Measurements from ENCODE around the gene CNBP.
A peak's percentile ranks its signal among the peaks of the same experiment; 100 is the strongest.
"Not testable (repeated sequence)": the region's sequence is repeated elsewhere in the genome, so short reads cannot be mapped to it uniquely, and the experiment has no call there.

Gene CNBP

GRCh38 chr3:129184784-129185542 is 1.3 kb upstream of the CNBP start:
- not testable (repeated sequence) for DNase-seq

- peak; percentile 59 for DNase-seq
These were observed 631 bp upstream of the CNBP start for GRCh38 chr3:129184396-129184657.

DNA sequence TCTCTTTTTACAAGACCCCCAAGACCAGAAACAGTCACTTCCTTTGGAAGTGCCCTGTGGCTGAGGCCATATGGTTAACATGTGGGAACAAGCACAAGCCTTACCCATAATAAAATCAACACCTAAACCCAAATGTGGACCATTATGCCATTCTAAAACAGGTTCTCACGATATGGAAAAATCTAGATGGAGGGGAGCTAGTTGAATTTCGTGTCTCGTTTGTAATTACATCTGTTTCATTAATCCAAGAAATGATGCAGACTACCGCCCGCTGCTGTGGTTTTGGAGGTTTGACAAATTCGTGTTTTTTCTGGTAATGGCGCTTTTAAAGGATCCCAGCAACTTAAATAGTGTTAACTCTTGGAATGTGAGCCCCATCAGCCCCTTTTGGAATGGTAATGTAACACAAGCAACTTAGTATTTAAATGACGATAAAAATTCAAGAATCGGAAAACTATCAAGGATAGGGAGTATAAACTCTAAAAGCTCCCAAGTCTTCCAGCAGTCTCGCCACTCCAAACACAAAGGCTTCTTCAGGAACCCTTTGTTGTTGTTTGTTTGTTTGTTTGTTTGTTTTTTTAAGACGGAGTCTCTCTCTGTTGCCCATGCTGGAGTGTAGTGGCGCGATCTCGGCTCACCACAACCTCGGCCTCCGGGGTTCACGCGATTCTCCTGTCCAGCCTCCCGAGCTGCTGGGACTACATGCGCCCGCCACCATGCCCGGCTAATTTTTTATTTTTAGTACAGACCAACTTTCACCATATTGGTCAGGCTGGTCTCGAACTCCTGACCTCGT is 1.1 kb downstream of the CNBP start:
- DNase-seq: peak; percentile 70

- DNase-seq: peak; percentile 26
These were observed 1.9 kb downstream of the CNBP start for GRCh38 chr3:129181819-129182218.

DNA sequence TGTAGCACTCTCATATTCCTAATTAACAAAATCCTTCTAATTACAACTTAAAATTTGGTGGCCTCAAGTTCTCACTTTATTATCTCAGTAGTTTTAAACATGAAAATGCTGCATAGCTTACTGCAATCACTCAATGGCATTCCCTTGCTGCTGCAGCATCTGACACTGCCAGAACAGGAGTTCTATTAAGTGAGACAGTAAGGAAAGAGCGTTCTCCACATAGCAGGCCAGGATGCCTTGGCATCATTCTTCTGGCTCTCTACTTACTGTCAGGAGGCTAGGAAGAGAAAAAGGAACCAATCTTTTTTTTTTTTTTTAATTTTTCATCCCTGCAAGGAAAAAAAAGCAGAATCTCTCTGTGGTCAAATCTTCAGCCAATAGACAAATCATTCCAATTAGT is 3.2 kb downstream of the CNBP start:
- DNase-seq: no peak

- DNase-seq: no peak
These were observed 7.6 kb downstream of the CNBP start for GRCh38 chr3:129176051-129176450.

DNA sequence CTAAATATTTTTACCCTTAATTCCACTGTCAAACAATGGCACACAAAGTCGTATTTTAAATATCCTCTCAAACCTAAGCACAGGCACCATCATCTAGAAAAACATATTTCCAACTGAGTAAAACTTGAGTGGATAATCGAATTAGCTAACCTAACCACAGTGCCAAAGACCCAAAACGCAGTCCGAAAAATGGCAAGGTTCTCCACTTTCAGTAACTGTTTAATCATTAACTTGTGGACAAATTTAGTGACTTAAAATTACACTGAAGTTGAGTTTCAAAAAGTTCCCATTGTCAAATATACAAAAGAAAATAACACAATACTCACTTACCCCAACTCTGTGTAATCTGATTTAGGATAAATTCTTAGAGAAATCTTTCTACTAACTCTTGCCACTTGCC is 10.0 kb downstream of the CNBP start:
- no peak for DNase-seq

- DNase-seq: no peak
These were observed 10.5 kb downstream of the CNBP start for GRCh38 chr3:129173206-129173605.

- no peak for DNase-seq
These were observed 16.9 kb downstream of the CNBP start for GRCh38 chr3:129166579-129167332.

GRCh38 chr3:129165594-129165993 is 18.1 kb downstream of the CNBP start:
- DNase-seq: not testable (repeated sequence)

- no peak for DNase-seq
These were observed 19.2 kb downstream of the CNBP start for GRCh38 chr3:129164500-129164899.

DNA sequence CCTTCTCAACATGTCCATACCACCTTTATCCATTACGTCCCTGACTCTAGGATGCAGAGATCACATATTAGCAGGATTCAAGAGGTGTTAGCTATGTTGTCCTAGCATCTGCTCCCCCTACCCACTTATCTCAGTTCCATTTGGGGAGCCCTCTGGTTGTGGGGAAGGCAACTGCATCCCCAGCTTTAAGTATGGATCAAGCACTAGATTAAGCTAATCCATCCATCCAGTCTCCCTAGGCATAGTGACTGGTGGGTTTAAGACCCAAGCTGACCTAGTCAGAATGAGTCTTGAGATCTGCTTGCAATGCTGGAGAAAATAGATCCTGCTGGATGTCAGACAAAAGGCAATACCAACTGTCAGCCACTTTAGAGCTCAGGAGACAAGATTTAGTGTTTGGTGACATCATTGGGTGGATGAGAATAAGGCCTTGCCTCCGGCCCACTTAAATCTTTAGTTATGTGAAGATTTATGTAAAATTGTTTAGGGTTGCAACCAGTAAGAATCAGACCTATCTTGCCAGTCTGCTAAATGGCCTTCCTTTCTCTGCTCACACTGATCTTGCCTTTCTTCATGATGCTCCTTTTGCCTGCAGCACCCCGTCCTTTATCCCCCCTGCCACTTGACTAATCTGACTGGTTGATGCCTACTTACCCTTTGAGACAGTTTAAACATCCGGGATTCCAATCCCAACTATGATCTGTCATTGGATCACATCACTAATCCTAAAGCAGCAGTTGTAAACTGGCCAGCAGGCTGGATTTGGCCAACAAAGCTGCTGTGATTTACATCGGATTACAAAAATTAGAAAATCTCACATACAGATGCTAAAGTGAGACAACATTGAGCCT is 20.7 kb downstream of the CNBP start:
- DNase-seq: no peak

GRCh38 chr3:129161860-129162271 is 21.8 kb downstream of the CNBP start:
- DNase-seq: no peak

DNA sequence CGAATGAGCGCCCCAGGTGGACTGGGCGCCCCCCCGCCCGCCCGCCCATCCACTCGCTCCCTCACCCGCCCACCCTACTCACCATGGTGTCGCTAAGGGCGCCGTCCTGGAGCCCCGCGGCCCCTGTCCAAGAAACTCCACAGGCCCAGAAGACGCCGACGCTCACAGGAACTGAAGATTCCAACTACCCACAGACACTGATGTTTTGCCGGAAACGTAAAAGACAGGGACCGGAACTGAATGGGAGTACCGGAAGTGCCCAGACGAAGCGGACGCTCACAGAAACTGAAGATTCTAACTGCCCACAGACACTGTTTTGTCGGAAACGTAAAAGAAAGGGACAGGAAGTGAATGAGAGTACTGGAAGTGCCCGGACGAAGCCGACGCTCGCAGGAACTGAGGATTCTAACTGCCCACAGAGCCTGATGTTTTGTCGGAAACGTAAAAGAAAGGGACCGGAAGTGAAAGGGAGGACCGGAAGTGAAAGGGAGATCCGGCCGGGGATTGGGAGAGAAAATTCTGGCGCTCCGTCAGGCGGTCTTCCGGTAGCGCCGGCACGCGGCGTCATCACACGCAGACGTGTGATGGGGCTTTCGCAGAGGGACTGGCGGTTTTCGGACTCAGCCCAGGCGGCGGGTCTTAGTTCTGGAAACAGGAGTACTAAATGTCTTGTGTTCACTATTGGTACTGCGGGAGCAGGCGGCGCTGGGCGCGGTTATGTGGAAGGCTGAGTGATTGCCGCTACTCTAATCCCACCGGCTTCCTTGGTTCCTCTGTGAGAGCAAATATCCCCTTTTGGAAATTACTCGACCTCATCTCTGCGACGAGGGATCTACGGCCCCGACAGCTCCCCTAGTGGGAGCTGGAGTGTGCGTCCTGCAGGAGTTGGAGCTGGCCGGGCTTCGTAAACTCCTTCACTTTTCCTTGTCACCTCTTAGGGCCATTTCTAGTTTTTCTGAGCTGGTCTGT is 22.5 kb downstream of the CNBP start, which contains the start of gene ISY1:
Gene ISY1 (minus strand): TSS at position 173 of the 969 bp plus-strand sequence. CDS start 88 bp downstream, at position 85.
- DNase-seq: peak; percentile 98

GRCh38 chr3:129144786-129145185 is 38.9 kb downstream of the CNBP start:
- no peak for DNase-seq

GRCh38 chr3:129141011-129141410 is 42.7 kb downstream of the CNBP start:
- not testable (repeated sequence) for DNase-seq

- no peak for DNase-seq
These were observed 43.8 kb downstream of the CNBP start for GRCh38 chr3:129139911-129140310.

- not testable (repeated sequence) for DNase-seq
These were observed 47.4 kb downstream of the CNBP start for GRCh38 chr3:129136275-129136674.

DNA sequence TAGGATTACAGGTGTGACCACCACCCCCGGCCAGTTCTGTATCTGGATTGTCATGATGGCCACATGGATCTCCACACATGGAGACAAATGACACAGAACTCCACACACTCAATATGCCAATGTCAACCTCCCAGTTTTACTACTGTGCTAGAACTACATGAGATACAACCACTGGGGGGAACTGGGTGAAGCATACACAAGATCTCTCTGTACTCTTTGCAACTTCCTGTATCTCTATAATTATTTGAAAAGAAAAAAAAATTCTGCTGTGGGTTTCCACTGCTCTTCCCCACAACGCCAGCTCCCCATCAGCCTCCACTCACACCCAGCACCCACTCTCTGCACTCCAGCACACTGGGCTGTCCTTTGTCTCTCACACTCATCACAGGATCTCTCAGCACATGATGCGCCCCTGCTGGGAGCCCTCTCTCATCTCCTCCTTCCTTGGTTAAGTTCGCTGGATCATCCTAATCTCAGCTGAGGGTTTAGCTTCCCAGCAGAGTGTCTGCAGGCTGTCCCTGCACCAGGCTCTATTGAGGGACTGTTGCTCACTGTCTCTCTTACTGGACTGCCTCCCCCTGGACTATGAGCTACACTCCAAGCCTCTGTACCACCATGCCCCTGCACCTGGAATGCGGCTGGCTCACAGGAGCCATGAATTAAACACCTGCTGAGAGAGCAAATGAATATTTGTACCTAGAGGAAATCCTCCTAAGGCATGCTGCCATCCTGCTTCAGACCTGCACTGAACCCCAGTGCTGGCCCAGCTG is 51.4 kb downstream of the CNBP start:
- DNase-seq: peak; percentile 42

GRCh38 chr3:129131465-129132088 is 52.1 kb downstream of the CNBP start:
- no peak for DNase-seq
